Suprapubic skin (tissue), 4 donors: Measurements from ENCODE around the gene TJP3. TPM values are rescaled to one million over a fixed set of nuclear protein-coding genes. Genes with fewer than 3 reads are reported as not detected.
A peak's percentile ranks its signal among the peaks of the same experiment; 100 is the strongest.

Source experiments
- DNase-seq, 2 donors: peaks; one replicate each; pipeline ENCODE4 v3.0.0-alpha.2; 2019; ENCODE audit warnings: low spot score in 2 of 2
- H3K27ac ChIP-seq: fragments of 200-600 bp; sonication (generic); one replicate; pipeline ENCODE4 v1.5.1; 2019
- H3K27me3 ChIP-seq: fragments of 200-600 bp; sonication (generic); one replicate; pipeline ENCODE4 v1.5.1; 2019
- H3K36me3 ChIP-seq: fragments of 200-600 bp; sonication (generic); one replicate; pipeline ENCODE4 v1.5.1; 2019
- H3K4me1 ChIP-seq: fragments of 200-600 bp; sonication (generic); one replicate; pipeline ENCODE4 v1.5.1; 2019
- H3K4me3 ChIP-seq: fragments of 200-600 bp; sonication (generic); one replicate; pipeline ENCODE4 v1.5.1; 2019; ENCODE audit warnings: mild to moderate bottlenecking
- H3K9me3 ChIP-seq: fragments of 200-600 bp; sonication (generic); one replicate; pipeline ENCODE4 v1.5.1; 2019
- CTCF ChIP-seq, 2 donors: fragments of 200-600 bp in 1 of 2; fragments of 450-650 bp in 1 of 2; sonication (generic) in 1 of 2; IDR thresholded peaks; one replicate each; pipeline ENCODE4 v1.5.1; 2016 to 2019; ENCODE audit warnings: antibody characterized with exemption in 2 of 2, mild to moderate bottlenecking in 1 of 2, moderate library complexity in 1 of 2
- EP300 ChIP-seq: sonication (generic); formaldehyde crosslinking; IDR thresholded peaks from one replicate; pipeline ENCODE4 v1.6.1; 2017; ENCODE audit warnings: antibody characterized with exemption
- POLR2A ChIP-seq, 2 donors: fragments of 450-650 bp; IDR thresholded peaks; one replicate each; pipeline ENCODE4 v1.6.1; 2017; ENCODE audit warnings: antibody characterized with exemption in 2 of 2, mild to moderate bottlenecking in 2 of 2, moderate library complexity in 2 of 2
- POLR2AphosphoS5 ChIP-seq, 3 donors: sonication (generic); formaldehyde crosslinking; IDR thresholded peaks; one replicate each; pipeline ENCODE4 v1.6.1; 2017; ENCODE audit warnings: antibody characterized with exemption in 3 of 3
- WGBS: methylation state at CpG from one replicate; pipeline ENCODE4 v1.1.5; 2018; 5-methylcytosine and 5-hydroxymethylcytosine counted together
- total RNA-seq, 4 donors: library from RNA; depleted of rRNA; stranded (reverse); fragments of >200 nt; gene quantifications; one replicate each; pipeline ENCODE4 v1.1.0, GENCODE V29; 2016

TJP3 gene
- total RNA-seq, 4 donors from 2014 or later = 11.4 to 28.1 (median 20.1) TPM

GRCh38 chr19:3667037-3667638 is 41.0 kb upstream of the TJP3 start:
- DNase-seq = no peak
- H3K36me3 ChIP-seq = peaks cover 24% of the 10 kb centered on the region
- no peaks in the 10 kb centered on the region for H3K27me3 ChIP-seq
- TF ChIP-seq EP300 (no peak), POLR2AphosphoS5 (IDR thresholded peaks at IDR 0.05) (no peak), POLR2A (IDR thresholded peaks at IDR 0.05) (no peak), CTCF (IDR thresholded peaks at IDR 0.05) (no peak)
- H3K9me3 ChIP-seq = no peaks in the 10 kb centered on the region
- no peak overlapping the region for H3K4me3 ChIP-seq
- peaks cover 47% of the 10 kb centered on the region for H3K4me1 ChIP-seq
- no CpG with 5 or more reads among the region's 18 CpGs for WGBS
- H3K27ac ChIP-seq = no peak overlapping the region

- no peak for DNase-seq
- WGBS = 87% methylated on average over 8 of the region's 17 CpGs
- TF ChIP-seq POLR2AphosphoS5 (IDR thresholded peaks at IDR 0.05) = no peak
- TF ChIP-seq POLR2A (IDR thresholded peaks at IDR 0.05) = no peak
- no peak for TF ChIP-seq EP300
- TF ChIP-seq CTCF (IDR thresholded peaks at IDR 0.05) = no peak
- no peaks in the 10 kb centered on the region for H3K9me3 ChIP-seq
- no peak overlapping the region for H3K4me3 ChIP-seq
- H3K27ac ChIP-seq = no peak overlapping the region
- peaks cover 53% of the 10 kb centered on the region for H3K4me1 ChIP-seq
- no peaks in the 10 kb centered on the region for H3K27me3 ChIP-seq
- H3K36me3 ChIP-seq = peaks cover 21% of the 10 kb centered on the region
These were observed 40.4 kb upstream of the TJP3 start for GRCh38 chr19:3667766-3668165.

GRCh38 chr19:3668331-3669081 is 39.7 kb upstream of the TJP3 start:
- DNase-seq = no peak
- WGBS = 88% methylated on average over 18 of the region's 34 CpGs
- Histone ChIP-seq H3K27ac (no peak overlapping the region), H3K4me3 (no peak overlapping the region), H3K27me3 (no peaks in the 10 kb centered on the region), H3K9me3 (no peaks in the 10 kb centered on the region), H3K4me1 (peaks cover 53% of the 10 kb centered on the region), H3K36me3 (peaks cover 15% of the 10 kb centered on the region)
- TF ChIP-seq POLR2AphosphoS5 (IDR thresholded peaks at IDR 0.05) (no peak), CTCF (IDR thresholded peaks at IDR 0.05) (no peak), EP300 (no peak), POLR2A (IDR thresholded peaks at IDR 0.05) (no peak)

- Histone ChIP-seq H3K36me3 (peaks cover 7% of the 10 kb centered on the region), H3K9me3 (no peaks in the 10 kb centered on the region), H3K4me1 (peaks cover 53% of the 10 kb centered on the region), H3K4me3 (no peak overlapping the region), H3K27me3 (no peaks in the 10 kb centered on the region), H3K27ac (peak overlapping the region; percentile 89)
- no peak for DNase-seq
- TF ChIP-seq POLR2A (IDR thresholded peaks at IDR 0.05) = no peak
- no peak for TF ChIP-seq CTCF (IDR thresholded peaks at IDR 0.05)
- TF ChIP-seq POLR2AphosphoS5 (IDR thresholded peaks at IDR 0.05) = no peak
- no peak for TF ChIP-seq EP300
- 56% methylated on average over 24 of the region's 39 CpGs for WGBS
These were observed 38.9 kb upstream of the TJP3 start for GRCh38 chr19:3669082-3669946.
